H1 (cell line): ENCODE results near the gene RPL31. TPM values are rescaled to one million over a fixed set of nuclear protein-coding genes. Genes with fewer than 3 reads are reported as not detected.

Experiments
- CTCF ChIA-PET: fragments of 300-600 bp; sonication (Branson Sonifier 250); formaldehyde crosslinking; loops from one replicate; lab custom pipeline; 2021; ENCODE audit not compliant: partially characterized antibody; lab: Charles Lee
- POLR2A ChIA-PET: fragments of 300-600 bp; sonication (Branson Sonifier 250); formaldehyde crosslinking; loops from one replicate; lab custom pipeline; 2021; ENCODE audit warnings: inconsistent platforms; ENCODE audit not compliant: partially characterized antibody; lab: Charles Lee
- DNase-seq, 2 experiments: peaks; one replicate each; pipeline versions ENCODE4 v3.0.0 to v3.0.0-alpha.2; 2010 to 2022; ENCODE audit warnings: low spot score in 2 of 2, low read depth in 1 of 2, mixed read lengths in 1 of 2
- FAIRE-seq: peaks from 2 replicates; lab custom pipeline; 2011; peaks lifted over from hg19 to GRCh38; lab: Jason Lieb, UNC
- H2AFZ ChIP-seq: 2 replicates; pipeline ENCODE4 v1.8.1; 2012; ENCODE audit warnings: low read length, inconsistent platforms
- H2AK5ac ChIP-seq: 2 replicates; pipeline ENCODE4 v1.6.1; 2013; ENCODE audit warnings: low read depth, low read length
- H2BK120ac ChIP-seq: replicated peaks from 2 replicates; pipeline ENCODE3; 2013; ENCODE audit warnings: low read depth, low read length, inconsistent platforms
- H2BK12ac ChIP-seq: 2 replicates; pipeline ENCODE4 v1.6.1; 2013; ENCODE audit warnings: low read depth, low read length
- H2BK15ac ChIP-seq: 2 replicates; pipeline ENCODE4 v1.6.1; 2013; ENCODE audit warnings: low read length
- H2BK20ac ChIP-seq: 2 replicates; pipeline ENCODE4 v1.6.1; 2013; ENCODE audit warnings: low read length
- H2BK5ac ChIP-seq: 2 replicates; pipeline ENCODE4 v1.6.1; 2013; ENCODE audit warnings: low read depth, low read length
- H3K14ac ChIP-seq: 2 replicates; pipeline ENCODE4 v1.6.1; 2013; ENCODE audit warnings: inconsistent platforms; ENCODE audit not compliant: insufficient read length
- H3K18ac ChIP-seq: 2 replicates; pipeline ENCODE4 v1.6.1; 2013; ENCODE audit warnings: low read length; ENCODE audit errors: extremely low read depth
- H3K23ac ChIP-seq: 2 replicates; pipeline ENCODE4 v1.6.1; 2013; ENCODE audit warnings: inconsistent platforms; ENCODE audit not compliant: insufficient read length
- H3K23me2 ChIP-seq: 2 replicates; pipeline ENCODE4 v1.6.1; 2013; ENCODE audit warnings: low read depth, low read length
- H3K27ac ChIP-seq: 2 replicates; pipeline ENCODE4 v1.6.1; 2011; ENCODE audit warnings: low read depth, low read length, inconsistent platforms
- H3K27me3 ChIP-seq, 4 experiments: replicated peaks in 1 of 4; 1 replicate in 1 of 4; 2 replicates in 3 of 4; pipeline versions ENCODE4 v1.6.1 to v1.8.1; 2011 to 2013; ENCODE audit warnings: low read length in 3 of 4, mild to moderate bottlenecking in 3 of 4, inconsistent platforms in 2 of 4, mixed read lengths in 2 of 4, moderate library complexity in 1 of 4; ENCODE audit not compliant: control insufficient read depth in 3 of 4, insufficient read depth in 3 of 4; ENCODE audit errors: extremely low read depth in 1 of 4
- H3K36me3 ChIP-seq, 4 experiments: 2 replicates each; pipeline versions ENCODE4 v1.6.1 to v1.8.1; 2011 to 2013; ENCODE audit warnings: mild to moderate bottlenecking in 4 of 4, low read length in 3 of 4, moderate library complexity in 2 of 4, control low read depth in 1 of 4, inconsistent platforms in 1 of 4; ENCODE audit not compliant: insufficient read depth in 4 of 4, control insufficient read depth in 2 of 4
- H3K4ac ChIP-seq: replicated peaks from 2 replicates; pipeline ENCODE3; 2013; ENCODE audit warnings: low read length, low read depth, mixed read lengths, inconsistent platforms; ENCODE audit not compliant: insufficient read length
- H3K4me1 ChIP-seq, 4 experiments: replicated peaks in 1 of 4; 1 replicate in 1 of 4; 2 replicates in 3 of 4; pipeline versions ENCODE4 v1.6.1 to v1.8.1; 2011 to 2013; ENCODE audit warnings: low read length in 3 of 4, inconsistent platforms in 2 of 4, mixed read lengths in 1 of 4; ENCODE audit not compliant: insufficient read depth in 4 of 4, control insufficient read depth in 3 of 4
- H3K4me2 ChIP-seq, 2 experiments: 2 replicates each; pipeline versions ENCODE4 v1.6.1 to v1.8.1; 2011 to 2013; ENCODE audit warnings: low read depth in 2 of 2, low read length in 2 of 2, control low read depth in 1 of 2, inconsistent platforms in 1 of 2, mild to moderate bottlenecking in 1 of 2; ENCODE audit not compliant: insufficient read depth in 1 of 2
- H3K4me3 ChIP-seq, 4 experiments: fragments of 200-600, 300-600 bp in 1 of 4; sonication (generic), shearing (Covaris generic), sonication (Bioruptor Twin) in 1 of 4; 2 replicates each; pipeline versions ENCODE4 v1.5.1 to v1.8.1; 2011 to 2016; ENCODE audit warnings: low read length in 4 of 4, low read depth in 3 of 4, control low read depth in 2 of 4, inconsistent platforms in 2 of 4, mild to moderate bottlenecking in 2 of 4, mixed read lengths in 1 of 4, moderate library complexity in 1 of 4; ENCODE audit not compliant: insufficient read depth in 2 of 4; ENCODE audit errors: extremely low read depth in 1 of 4
- H3K56ac ChIP-seq: replicated peaks from 2 replicates; pipeline ENCODE3; 2013; ENCODE audit warnings: low read depth, mild to moderate bottlenecking, mixed read lengths, low read length, inconsistent platforms; ENCODE audit not compliant: insufficient read length
- H3K79me1 ChIP-seq: 2 replicates; pipeline ENCODE4 v1.6.1; 2013; ENCODE audit warnings: low read depth, low read length, control low read depth
- H3K79me2 ChIP-seq, 2 experiments: 2 replicates each; pipeline versions ENCODE4 v1.6.1 to v1.8.1; 2012 to 2013; ENCODE audit warnings: low read length in 2 of 2, mild to moderate bottlenecking in 2 of 2, inconsistent platforms in 1 of 2; ENCODE audit not compliant: insufficient read depth in 2 of 2, control insufficient read depth in 1 of 2
- H3K9ac ChIP-seq, 4 experiments: replicated peaks in 1 of 4; 1 replicate in 1 of 4; 2 replicates in 3 of 4; pipeline versions ENCODE4 v1.6.1 to v1.8.1; 2011 to 2013; ENCODE audit warnings: low read depth in 3 of 4, low read length in 3 of 4, control low read depth in 2 of 4, mild to moderate bottlenecking in 2 of 4, moderate library complexity in 2 of 4, inconsistent platforms in 1 of 4; ENCODE audit errors: extremely low read depth in 1 of 4
- H3K9me3 ChIP-seq, 2 experiments: 2 replicates each; pipeline versions ENCODE4 v1.6.1 to v1.8.1; 2012 to 2013; ENCODE audit warnings: mild to moderate bottlenecking in 2 of 2, moderate library complexity in 2 of 2, control low read depth in 1 of 2, inconsistent platforms in 1 of 2, low read depth in 1 of 2, low read length in 1 of 2, mixed read lengths in 1 of 2; ENCODE audit not compliant: insufficient read depth in 2 of 2
- H4K20me1 ChIP-seq, 2 experiments: replicated peaks in 1 of 2; 2 replicates each; pipeline versions ENCODE3 to v1.8.1; 2011 to 2013; ENCODE audit warnings: inconsistent platforms in 2 of 2, low read length in 2 of 2, mild to moderate bottlenecking in 1 of 2; ENCODE audit not compliant: insufficient read depth in 2 of 2, control insufficient read depth in 1 of 2
- H4K5ac ChIP-seq: 2 replicates; pipeline ENCODE4 v1.6.1; 2013; ENCODE audit warnings: low read length, low read depth, mixed read lengths, inconsistent platforms; ENCODE audit not compliant: insufficient read length
- H4K8ac ChIP-seq: 2 replicates; pipeline ENCODE4 v1.8.0; 2013; ENCODE audit warnings: mild to moderate bottlenecking, moderate library complexity, low read length, inconsistent platforms; ENCODE audit not compliant: insufficient read depth; ENCODE audit errors: extremely low read depth
- H4K91ac ChIP-seq: replicated peaks from 2 replicates; pipeline ENCODE3; 2013; ENCODE audit warnings: low read length, mixed read lengths, inconsistent platforms; ENCODE audit not compliant: insufficient read length
- BRCA1 ChIP-seq: IDR thresholded peaks from 2 replicates; pipeline ENCODE4 v1.6.1; 2012; ENCODE audit warnings: low read depth, low read length, improper control_type of control experiment
- JUND ChIP-seq: IDR thresholded peaks from 2 replicates; pipeline ENCODE4 v1.6.1; 2011; ENCODE audit warnings: mild to moderate bottlenecking, improper control_type of control experiment, low read length
- NANOG ChIP-seq: IDR thresholded peaks from 2 replicates; pipeline ENCODE4 v1.6.1; 2011; ENCODE audit warnings: low read length, low read depth, mild to moderate bottlenecking, inconsistent platforms; ENCODE audit not compliant: insufficient read depth, poor library complexity, severe bottlenecking
- POLR2AphosphoS5 ChIP-seq: IDR thresholded peaks from 2 replicates; pipeline ENCODE4 v1.6.1; 2011; ENCODE audit warnings: low read depth, low read length
- RAD21 ChIP-seq, 2 experiments: IDR thresholded peaks in 1 of 2; conservative IDR thresholded peaks in 1 of 2; 2 replicates each; pipeline ENCODE4 v1.6.1; 2011; ENCODE audit warnings: low read depth in 2 of 2, low read length in 2 of 2, improper control_type of control experiment in 1 of 2, inconsistent platforms in 1 of 2, mild to moderate bottlenecking in 1 of 2, moderate library complexity in 1 of 2
- SIRT6 ChIP-seq: IDR thresholded peaks from one replicate; pipeline ENCODE4 v1.7.1; 2012; ENCODE audit warnings: low read length, inconsistent platforms
- SIX5 ChIP-seq: IDR thresholded peaks from 2 replicates; pipeline ENCODE4 v1.6.1; 2011; ENCODE audit warnings: mild to moderate bottlenecking, low read depth, low read length
- whole genome bisulfite sequencing, 2 experiments: shearing (Covaris generic) in 1 of 2; methylation state at CpG; one replicate each; pipeline versions ENCODE4 v1.1.6 to v1.1.7; 2013 to 2015; ENCODE audit warnings: low lambda C conversion rate in 2 of 2, mixed read lengths in 2 of 2, inconsistent platforms in 1 of 2, low coverage in 1 of 2, missing lambda C conversion rate in 1 of 2; ENCODE audit not compliant: insufficient replicate concordance in 2 of 2, insufficient coverage in 1 of 2, insufficient read length in 1 of 2; ENCODE audit errors: extremely low coverage in 1 of 2, missing lambda C conversion rate in 1 of 2; 5-methylcytosine and 5-hydroxymethylcytosine counted together
- polyA plus RNA-seq, 7 experiments: library from polyadenylated mRNA; depleted of rRNA in 3 of 7; stranded (reverse) in 5 of 7; unstranded in 2 of 7; fragments of >200 nt in 5 of 7; fragments of 200-250 nt in 2 of 7; gene quantifications; 1 replicate in 5 of 7; 2 replicates in 1 of 7; 4 replicates in 1 of 7; pipeline versions ENCODE4 v1.2.1 to v1.2.3, GENCODE V29; 2011 to 2013; ENCODE audit warnings: missing spikeins in 2 of 7, mixed read lengths in 2 of 7
- total RNA-seq: library from RNA; stranded (reverse); fragmentation: NEBNext Ultra II Directional; extraction: Animal tissue kit (Norgen Biotek cat#: 25700); gene quantifications from 2 replicates; pipeline ENCODE4 v1.2.1, GENCODE V29; 2021
- TF ChIP-seq, protein P1 (sequence below), 3 experiments: IDR thresholded peaks; 1 replicate in 2 of 3; 2 replicates in 1 of 3; pipeline versions ENCODE4 v1.5.1 to v1.6.1; 2011; ENCODE audit warnings: low read length in 3 of 3, mild to moderate bottlenecking in 3 of 3, inconsistent platforms in 2 of 3, low read depth in 1 of 3, moderate library complexity in 1 of 3; ENCODE audit not compliant: insufficient read depth in 1 of 3; ENCODE audit errors: control extremely low read depth in 1 of 3
- TF ChIP-seq, protein P2 (sequence below): IDR thresholded peaks from 2 replicates; pipeline ENCODE4 v1.6.1; 2012; ENCODE audit warnings: inconsistent platforms

The RPL31 gene
- total and polyA plus RNA-seq, 2 of the 8 experiments (the other 6 are each of a cell fraction or from before 2014, with no cell fraction given) = 1,463 to 1,722 TPM

DNA sequence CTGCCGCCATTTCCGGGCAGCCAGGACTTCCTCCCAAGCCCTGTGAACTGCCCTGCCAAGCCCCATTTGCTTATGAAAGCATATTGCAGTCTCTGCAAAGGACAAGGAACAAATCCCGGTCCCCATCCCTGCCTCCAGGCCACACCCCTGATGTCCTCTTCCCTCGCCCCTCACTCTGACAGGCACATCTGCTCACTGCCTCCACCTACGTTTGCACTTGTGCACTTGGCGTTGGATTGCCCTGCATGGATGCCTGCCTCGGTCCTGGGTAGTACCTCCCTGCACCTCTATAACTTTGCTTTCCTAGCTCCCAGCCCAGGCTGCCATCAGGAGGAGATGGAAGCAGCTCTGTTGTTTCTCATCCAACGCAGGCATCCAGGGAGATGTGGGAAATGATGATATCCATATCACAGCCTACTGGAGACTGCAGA is 19.6 kb upstream of the RPL31 start:
- FAIRE-seq = no peak
- no peak for TF ChIP-seq SIRT6
- TF ChIP-seq SIX5 = no peak
- TF ChIP-seq, protein P1, sequence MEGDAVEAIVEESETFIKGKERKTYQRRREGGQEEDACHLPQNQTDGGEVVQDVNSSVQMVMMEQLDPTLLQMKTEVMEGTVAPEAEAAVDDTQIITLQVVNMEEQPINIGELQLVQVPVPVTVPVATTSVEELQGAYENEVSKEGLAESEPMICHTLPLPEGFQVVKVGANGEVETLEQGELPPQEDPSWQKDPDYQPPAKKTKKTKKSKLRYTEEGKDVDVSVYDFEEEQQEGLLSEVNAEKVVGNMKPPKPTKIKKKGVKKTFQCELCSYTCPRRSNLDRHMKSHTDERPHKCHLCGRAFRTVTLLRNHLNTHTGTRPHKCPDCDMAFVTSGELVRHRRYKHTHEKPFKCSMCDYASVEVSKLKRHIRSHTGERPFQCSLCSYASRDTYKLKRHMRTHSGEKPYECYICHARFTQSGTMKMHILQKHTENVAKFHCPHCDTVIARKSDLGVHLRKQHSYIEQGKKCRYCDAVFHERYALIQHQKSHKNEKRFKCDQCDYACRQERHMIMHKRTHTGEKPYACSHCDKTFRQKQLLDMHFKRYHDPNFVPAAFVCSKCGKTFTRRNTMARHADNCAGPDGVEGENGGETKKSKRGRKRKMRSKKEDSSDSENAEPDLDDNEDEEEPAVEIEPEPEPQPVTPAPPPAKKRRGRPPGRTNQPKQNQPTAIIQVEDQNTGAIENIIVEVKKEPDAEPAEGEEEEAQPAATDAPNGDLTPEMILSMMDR (IDR thresholded peaks at IDR 0.05; ENCODE audit: control extremely low read depth in 1 of 3, insufficient read depth in 1 of 3, low read depth in 1 of 3, low read length in 3 of 3) = peak in 2 of 3 experiments; percentile 30 to 42; a peak in 2 of 4 replicates
- no peak for TF ChIP-seq BRCA1
- 0 out of 4 replicates have a peak, but pooled peaks of 1 of the 2 experiments have one; percentile 21 for TF ChIP-seq RAD21 (IDR thresholded peaks at IDR 0.05 in 1 of 2, conservative IDR thresholded peaks at IDR 0.05 in 1 of 2; ENCODE audit: low read depth in 2 of 2, low read length in 2 of 2)
- no peak for TF ChIP-seq NANOG
- no peak for TF ChIP-seq JUND
- no peak for TF ChIP-seq POLR2AphosphoS5
- TF ChIP-seq, protein P2, sequence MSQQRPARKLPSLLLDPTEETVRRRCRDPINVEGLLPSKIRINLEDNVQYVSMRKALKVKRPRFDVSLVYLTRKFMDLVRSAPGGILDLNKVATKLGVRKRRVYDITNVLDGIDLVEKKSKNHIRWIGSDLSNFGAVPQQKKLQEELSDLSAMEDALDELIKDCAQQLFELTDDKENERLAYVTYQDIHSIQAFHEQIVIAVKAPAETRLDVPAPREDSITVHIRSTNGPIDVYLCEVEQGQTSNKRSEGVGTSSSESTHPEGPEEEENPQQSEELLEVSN = no peak
- 84% methylated on average over 8 of the region's 8 CpGs; no CpG with 5 or more reads in 1 of the 2 experiments for WGBS, 2 experiments

More for the DNA sequence above, 19.6 kb upstream of the RPL31 start:
- no peak for DNase-seq
- no peak overlapping the region for H3K27ac ChIP-seq
- no peak overlapping the region; the same call in 1 of the 2 replicates for H2BK5ac ChIP-seq
- no peak overlapping the region; the same call in 1 of the 2 replicates for H4K8ac ChIP-seq
- 0 out of 2 replicates have a peak overlapping the region, but pooled peaks have one; percentile 58 for H2AFZ ChIP-seq
- no peaks in the 10 kb centered on the region for H3K9me3 ChIP-seq
- H2BK20ac ChIP-seq = no peak overlapping the region
- peaks cover 0 to 5% (median under 1%) of the 10 kb centered on the region in 4 experiments; a peak in 3 of 7 replicates for H3K4me1 ChIP-seq
- ChIA-PET POLR2A (interaction anchor here (0.6 to 1.9 kb wide), 3 partner anchors 19 to 22 kb away, joined by 3 to 5 read pairs (median 5); partner anchors contain the start of gene RPL31), CTCF (interaction anchor here (0.9 to 2.6 kb wide), 13 partner anchors 23 to 388 kb away, joined by 3 to 13 read pairs (median 4); no protein-coding TSS in a partner anchor)
- H2BK120ac ChIP-seq = no peak overlapping the region
- no peak overlapping the region for H3K14ac ChIP-seq
- H3K9ac ChIP-seq = no peak overlapping the region
- no peak overlapping the region for H3K18ac ChIP-seq
- no peak overlapping the region for H3K4me3 ChIP-seq
- peak overlapping the region; percentile 66; the same call in 1 of the 2 replicates for H2AK5ac ChIP-seq
- H4K20me1 ChIP-seq = no peaks in the 10 kb centered on the region
- H4K91ac ChIP-seq = no peak overlapping the region
- H3K36me3 ChIP-seq = no peaks in the 10 kb centered on the region
- H4K5ac ChIP-seq = no peak overlapping the region
- no peaks in the 10 kb centered on the region for H3K27me3 ChIP-seq
- no peak overlapping the region for H2BK15ac ChIP-seq
- H2BK12ac ChIP-seq = no peak overlapping the region
- H3K4me2 ChIP-seq = no peak overlapping the region
- no peaks in the 10 kb centered on the region for H3K79me2 ChIP-seq
- H3K79me1 ChIP-seq = no peaks in the 10 kb centered on the region
- no peak overlapping the region for H3K56ac ChIP-seq
- H3K23me2 ChIP-seq = no peaks in the 10 kb centered on the region; the same call in 1 of the 2 replicates
- H3K23ac ChIP-seq = no peak overlapping the region
- no peak overlapping the region for H3K4ac ChIP-seq
